HEK293 (cell line): Measurements from ENCODE around the gene FAM171A1.

Source experiments
- CTCF ChIA-PET: fragments of 350-600 bp; formaldehyde crosslinking; extraction: SDS; loops from one replicate; lab custom pipeline; 2021; ENCODE audit warnings: antibody characterized with exemption; lab: Yijun Ruan, JAX
- POLR2A ChIA-PET: fragments of 300-600 bp; formaldehyde crosslinking; extraction: SDS; loops from one replicate; lab custom pipeline; 2020; ENCODE audit warnings: antibody characterized with exemption, inconsistent platforms; lab: Yijun Ruan, JAX
- H3K27ac ChIP-seq: fragments of 200-500 bp; sonication (Bioruptor generic); 2 replicates; pipeline ENCODE4 v1.5.1; 2014; ENCODE audit warnings: low read depth, low read length, control low read depth, inconsistent platforms; ENCODE audit errors: extremely low read depth
- H3K36me3 ChIP-seq, 2 experiments: fragments of 200-500 bp in 1 of 2; sonication (Bioruptor generic) in 1 of 2; 1 replicate in 1 of 2; 2 replicates in 1 of 2; pipeline ENCODE4 v1.5.1; 2014 to 2017; ENCODE audit warnings: inconsistent platforms in 2 of 2, low read length in 2 of 2; ENCODE audit not compliant: control insufficient read depth in 2 of 2, insufficient read depth in 1 of 2
- H3K4me1 ChIP-seq: fragments of 200-500 bp; sonication (Bioruptor generic); 2 replicates; pipeline ENCODE4 v1.5.1; 2014; ENCODE audit warnings: mild to moderate bottlenecking, low read length, inconsistent platforms; ENCODE audit not compliant: control insufficient read depth, insufficient read depth
- H3K4me3 ChIP-seq: 2 replicates; pipeline ENCODE4 v1.5.1; 2011; ENCODE audit warnings: low read depth, mild to moderate bottlenecking, control low read depth, low read length, moderate library complexity
- H3K9me3 ChIP-seq: fragments of 200-500 bp; sonication (Bioruptor generic); 2 replicates; pipeline ENCODE4 v1.5.1; 2014; ENCODE audit warnings: low read depth, low read length, inconsistent platforms; ENCODE audit not compliant: control insufficient read depth, insufficient read depth
- CTCF ChIP-seq: fragments of 450-650 bp; formaldehyde crosslinking; IDR thresholded peaks from 2 replicates; pipeline ENCODE4 v1.5.1; 2016; ENCODE audit warnings: missing biosample characterization, missing genetic modification characterization
- KLF9 ChIP-seq: fragments of 450-650 bp; formaldehyde crosslinking; IDR thresholded peaks from 2 replicates; pipeline ENCODE4 v1.5.1; 2016; ENCODE audit warnings: missing biosample characterization, missing genetic modification characterization, low read depth
- PATZ1 ChIP-seq: fragments of 450-650 bp; formaldehyde crosslinking; IDR thresholded peaks from 2 replicates; pipeline ENCODE4 v1.5.1; 2016; ENCODE audit warnings: missing biosample characterization, missing genetic modification characterization
- PBX3 ChIP-seq: sonication (generic); formaldehyde crosslinking; IDR thresholded peaks from 2 replicates; pipeline ENCODE4 v1.8.1; 2022; ENCODE audit warnings: mild to moderate bottlenecking, moderate library complexity, missing genetic modification reagents
- RBAK ChIP-seq: fragments of 450-650 bp; formaldehyde crosslinking; IDR thresholded peaks from 2 replicates; pipeline ENCODE4 v1.5.1; 2016; ENCODE audit warnings: missing biosample characterization, missing genetic modification characterization
- REST ChIP-seq: fragments of 450-650 bp; formaldehyde crosslinking; IDR thresholded peaks from 2 replicates; pipeline ENCODE4 v1.5.1; 2016; ENCODE audit warnings: missing biosample characterization, missing genetic modification characterization
- TCF7L2 ChIP-seq: IDR thresholded peaks from 2 replicates; pipeline ENCODE4 v1.6.1; 2011; ENCODE audit warnings: low read depth, mild to moderate bottlenecking, inconsistent platforms, low read length, moderate library complexity, borderline replicate concordance
- ZFHX2 ChIP-seq: fragments of 450-650 bp; formaldehyde crosslinking; conservative IDR thresholded peaks from 2 replicates; pipeline ENCODE4 v1.5.1; 2016; ENCODE audit warnings: missing biosample characterization, missing genetic modification characterization
- ZNF121 ChIP-seq: fragments of 450-650 bp; formaldehyde crosslinking; IDR thresholded peaks from 2 replicates; pipeline ENCODE4 v1.5.1; 2016; ENCODE audit warnings: missing biosample characterization, missing genetic modification characterization
- ZNF37A ChIP-seq: fragments of 450-650 bp; IDR thresholded peaks from 2 replicates; pipeline ENCODE4 v1.5.1; 2018; ENCODE audit warnings: missing biosample characterization, missing genetic modification characterization
- ZNF488 ChIP-seq: fragments of 450-650 bp; formaldehyde crosslinking; IDR thresholded peaks from 2 replicates; pipeline ENCODE4 v1.5.1; 2016; ENCODE audit warnings: missing biosample characterization, missing genetic modification characterization
- ZNF548 ChIP-seq: fragments of 450-650 bp; formaldehyde crosslinking; IDR thresholded peaks from 2 replicates; pipeline ENCODE4 v1.5.1; 2016; ENCODE audit warnings: missing biosample characterization, missing genetic modification characterization
- ZNF621 ChIP-seq: fragments of 450-650 bp; formaldehyde crosslinking; IDR thresholded peaks from 2 replicates; pipeline ENCODE4 v1.5.1; 2017; ENCODE audit warnings: missing biosample characterization, missing genetic modification characterization
- ZNF624 ChIP-seq: fragments of 450-650 bp; formaldehyde crosslinking; IDR thresholded peaks from 2 replicates; pipeline ENCODE4 v1.5.1; 2017; ENCODE audit warnings: missing biosample characterization, missing genetic modification characterization
- ZNF660 ChIP-seq: fragments of 450-650 bp; IDR thresholded peaks from 2 replicates; pipeline ENCODE4 v1.5.1; 2018; ENCODE audit warnings: missing biosample characterization, mild to moderate bottlenecking, missing genetic modification characterization
- ZNF747 ChIP-seq: fragments of 450-650 bp; formaldehyde crosslinking; IDR thresholded peaks from 2 replicates; pipeline ENCODE4 v1.5.1; 2016; ENCODE audit warnings: missing biosample characterization, missing genetic modification characterization
- ZNF76 ChIP-seq: fragments of 450-650 bp; formaldehyde crosslinking; IDR thresholded peaks from 2 replicates; pipeline ENCODE4; 2016; ENCODE audit warnings: low read depth, missing biosample characterization, missing genetic modification characterization, borderline replicate concordance
- ZNF792 ChIP-seq: fragments of 450-650 bp; formaldehyde crosslinking; IDR thresholded peaks from 2 replicates; pipeline ENCODE4 v1.5.1; 2016; ENCODE audit warnings: missing biosample characterization, missing genetic modification characterization
- ZNF843 ChIP-seq: fragments of 450-650 bp; formaldehyde crosslinking; IDR thresholded peaks from 2 replicates; pipeline ENCODE4 v1.5.1; 2016; ENCODE audit warnings: missing biosample characterization, missing genetic modification characterization

Gene FAM171A1

GRCh38 chr10:15314482-15315045, 56.5 kb downstream of the FAM171A1 start:
- Histone ChIP-seq H3K36me3 (no peaks in the 10 kb centered on the region; a peak in 2 of 3 replicates), H3K27ac (no peak overlapping the region), H3K4me1 (no peaks in the 10 kb centered on the region), H3K9me3 (no peaks in the 10 kb centered on the region), H3K4me3 (no peak overlapping the region)
- TF ChIP-seq PATZ1 (tag by site-specific recombination): no peak
- no peak for TF ChIP-seq REST (tag by site-specific recombination)
- TF ChIP-seq ZNF621 (tag by site-specific recombination): no peak
- TF ChIP-seq ZNF792 (tag by site-specific recombination): no peak
- TF ChIP-seq ZNF747 (tag by site-specific recombination): no peak
- TF ChIP-seq ZNF660 (tag by site-specific recombination): no peak
- TF ChIP-seq ZNF121: no peak
- no peak for TF ChIP-seq CTCF (tag by site-specific recombination)
- no peak for TF ChIP-seq KLF9 (tag by site-specific recombination)
- no peak for TF ChIP-seq RBAK (tag by site-specific recombination)
- TF ChIP-seq PBX3 (CRISPR knock-in tag): no peak
- no peak for TF ChIP-seq ZNF624
- TF ChIP-seq ZNF76 (tag by site-specific recombination): no peak
- TF ChIP-seq ZNF37A (tag by site-specific recombination): no peak
- TF ChIP-seq ZNF843 (tag by site-specific recombination): no peak
- TF ChIP-seq ZNF488 (tag by site-specific recombination): no peak
- no peak for TF ChIP-seq ZFHX2
- TF ChIP-seq ZNF548 (tag by site-specific recombination): no peak
- TF ChIP-seq TCF7L2: no peak
- CTCF ChIA-PET: no interaction called here
- POLR2A ChIA-PET: no interaction called here
